ENCODE data around the gene KRT26.
"Not testable (repeated sequence)": the region's sequence is repeated elsewhere in the genome, so short reads cannot be mapped to it uniquely, and the experiment has no call there.

Gene KRT26

DNA sequence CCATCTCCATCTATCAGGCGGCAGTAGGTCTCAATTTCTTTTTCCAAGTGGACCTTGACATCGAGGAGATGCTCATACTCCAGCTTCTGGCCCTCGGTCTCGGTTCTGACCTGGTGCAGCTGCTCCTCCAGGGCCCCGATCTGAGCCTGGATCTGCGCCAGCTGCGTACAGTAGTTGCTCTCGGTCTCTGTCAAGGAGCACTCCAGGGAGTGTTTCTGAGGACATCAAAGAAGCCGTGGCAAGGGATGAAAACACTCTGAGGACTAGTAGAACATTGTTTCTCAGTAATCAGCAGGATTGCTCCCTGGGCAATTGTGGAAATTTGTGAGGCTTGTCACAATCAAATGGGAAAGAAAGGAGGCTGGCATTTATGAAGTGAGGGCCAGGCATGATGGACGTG, 21.8 kb upstream of the KRT26 start:
- DNase-seq: no peak

DNA sequence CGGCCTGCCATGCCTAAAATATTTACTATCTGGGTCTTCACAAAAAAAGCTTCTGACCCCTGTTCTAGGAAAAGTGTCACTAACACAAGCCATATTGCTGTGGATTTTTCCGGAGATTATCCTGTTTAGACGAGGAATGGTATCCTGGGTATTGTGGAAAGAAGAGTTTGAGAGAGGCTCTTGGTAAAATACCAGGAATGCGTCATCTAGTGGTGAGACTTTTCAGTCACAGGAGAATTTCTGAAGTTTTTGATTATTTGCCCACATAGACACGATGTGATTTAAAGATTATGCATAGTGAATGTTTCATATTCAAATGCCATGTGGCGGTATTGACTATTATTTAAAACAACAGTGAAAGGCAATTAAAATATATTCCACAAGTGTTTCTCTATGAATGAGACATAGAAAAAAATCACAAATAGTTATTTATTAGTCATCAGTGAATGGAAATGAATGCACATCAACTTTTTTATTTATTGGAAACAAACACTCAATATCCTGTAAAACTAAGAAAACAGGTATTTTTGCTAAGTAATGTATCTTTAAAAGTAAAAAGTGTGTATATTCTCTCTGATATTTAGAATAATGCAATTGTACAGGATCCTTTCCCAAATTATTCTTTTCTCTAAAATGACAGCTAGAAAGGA, 19.9 kb upstream of the KRT26 start:
- no peak for DNase-seq

DNA sequence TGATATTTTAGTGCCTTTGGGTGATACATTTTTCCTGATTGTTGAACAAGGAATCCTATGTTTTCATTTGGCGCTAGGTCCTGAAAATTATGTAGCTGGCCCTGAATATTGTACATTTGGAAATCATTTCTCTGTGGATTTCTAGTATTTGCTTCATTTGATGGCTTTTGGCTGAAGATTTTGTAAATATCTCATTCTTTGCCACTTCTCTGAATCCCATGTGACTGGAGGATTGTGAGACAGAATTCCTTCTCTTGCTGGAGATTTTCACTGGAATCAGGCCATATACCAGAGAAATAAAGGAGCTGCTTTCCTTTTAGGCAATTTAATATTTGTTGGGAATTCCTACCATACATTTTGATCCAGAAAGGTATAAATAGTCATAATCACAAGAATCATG, 19.1 kb upstream of the KRT26 start:
- no peak for DNase-seq

DNA sequence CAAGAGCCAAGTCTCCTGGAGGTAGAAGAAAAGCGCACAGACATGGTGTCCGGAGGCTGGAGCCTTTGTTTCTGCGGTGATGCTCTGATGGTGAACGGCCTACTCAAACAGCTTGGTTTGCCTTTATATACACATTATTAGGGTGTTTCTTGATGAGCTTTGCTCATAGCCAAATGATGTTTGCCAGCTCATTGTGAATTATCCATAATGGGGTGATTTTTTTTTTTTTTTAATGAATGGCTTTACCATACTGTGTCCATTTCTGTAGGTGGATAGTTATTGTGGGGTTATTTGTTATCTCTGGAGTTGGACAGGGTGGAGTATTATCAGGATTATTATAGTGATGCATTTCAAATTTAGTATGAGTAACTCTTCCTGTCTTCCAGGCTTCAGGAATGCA, 10.4 kb upstream of the KRT26 start, which contains the start of gene KRT27:
Gene KRT27, minus strand, starts transcription at position 101 of the 400 bp plus-strand sequence. Its CDS starts 57 bp downstream, at position 44.
- DNase-seq: no peak

DNA sequence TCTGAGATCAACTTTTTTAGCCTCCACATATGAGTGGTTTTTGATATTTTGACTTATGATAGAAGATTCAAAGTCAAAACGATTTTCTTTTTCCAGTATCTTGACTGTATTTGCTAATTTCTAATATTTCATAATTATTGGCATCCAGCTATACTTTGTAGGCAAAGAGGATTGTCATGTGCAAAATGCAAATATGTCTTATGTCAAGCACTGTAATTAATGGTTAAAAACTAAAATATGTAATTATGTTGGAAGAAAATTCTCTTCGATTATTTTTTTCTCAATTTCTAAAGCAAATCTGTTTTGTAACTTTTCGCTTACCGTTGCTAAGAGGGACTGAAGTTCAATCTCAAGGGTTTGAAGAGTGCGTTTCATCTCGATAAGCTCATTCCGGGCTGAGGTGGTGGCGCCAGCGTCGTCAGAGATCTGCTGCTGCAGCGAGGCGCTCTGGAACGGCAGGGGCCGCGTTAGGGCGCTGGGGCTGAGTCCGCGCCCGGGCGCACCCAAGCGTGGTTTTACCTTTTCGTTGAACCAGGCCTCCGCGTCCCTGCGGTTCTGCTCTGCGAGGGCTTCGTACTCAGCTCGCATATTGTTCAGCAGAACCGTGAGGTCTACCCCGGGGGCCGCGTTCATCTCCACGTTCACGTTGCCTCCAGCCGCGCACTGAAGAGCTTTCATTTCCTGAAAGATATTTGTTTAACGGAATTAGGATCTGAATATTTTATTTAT, 7.3 kb upstream of the KRT26 start:
- no peak for DNase-seq

DNA sequence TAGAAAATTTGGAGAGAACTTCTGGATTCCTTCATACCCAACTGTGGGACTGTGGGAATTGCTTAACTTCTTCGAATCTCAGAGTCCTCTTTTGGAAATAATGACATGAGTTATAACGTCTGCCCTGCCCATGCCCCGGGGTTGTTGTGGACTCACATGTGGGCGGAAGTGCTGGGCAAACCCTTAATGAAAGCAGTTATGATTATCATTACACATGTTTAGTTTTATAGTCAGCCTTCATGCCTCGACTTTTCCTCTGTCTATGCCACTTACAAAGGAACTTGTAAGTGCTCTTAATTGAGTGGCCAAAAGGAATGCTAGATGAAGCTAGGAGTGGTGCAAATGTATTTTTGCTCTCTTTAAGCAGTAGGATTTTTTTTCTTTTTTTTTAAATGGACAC, 6.5 kb upstream of the KRT26 start:
- no peak for DNase-seq

DNA sequence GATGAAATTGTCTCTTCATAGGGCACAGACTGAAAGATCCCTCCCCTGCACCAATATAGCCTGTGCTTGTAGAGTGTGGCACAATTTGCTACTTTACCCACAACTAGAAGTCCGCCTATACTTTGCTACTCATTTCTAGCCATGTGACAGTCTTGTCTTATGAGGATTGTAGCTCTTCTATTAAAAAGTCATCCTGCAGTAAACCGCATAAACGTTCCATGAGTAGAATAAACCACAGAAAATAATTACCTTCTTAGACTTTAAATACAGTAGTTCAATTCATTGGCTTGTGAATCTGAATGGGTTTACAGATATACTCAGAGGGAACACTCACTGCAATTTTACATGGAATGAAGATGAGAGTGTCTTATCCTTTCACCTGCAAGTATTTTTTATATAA, 6.0 kb upstream of the KRT26 start:
- DNase-seq: no peak

DNA sequence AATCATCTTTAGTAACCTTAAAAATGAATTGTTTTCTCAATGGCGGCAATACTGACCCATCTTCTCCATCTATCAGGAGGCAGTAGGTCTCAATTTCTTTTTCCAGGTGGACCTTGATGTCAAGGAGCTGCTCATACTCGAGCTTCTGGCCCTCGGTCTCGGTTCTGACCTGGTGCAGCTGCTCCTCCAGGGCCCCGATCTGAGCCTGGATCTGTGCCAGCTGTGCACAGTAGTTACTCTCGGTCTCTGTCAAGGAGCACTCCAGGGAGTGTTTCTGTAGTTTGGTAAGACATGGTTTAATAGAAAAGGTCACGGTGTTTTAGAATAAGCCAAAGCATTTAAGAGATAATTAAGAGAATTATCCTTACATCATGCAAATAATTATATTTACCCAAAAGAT, 5.5 kb upstream of the KRT26 start:
- no peak for DNase-seq

DNA sequence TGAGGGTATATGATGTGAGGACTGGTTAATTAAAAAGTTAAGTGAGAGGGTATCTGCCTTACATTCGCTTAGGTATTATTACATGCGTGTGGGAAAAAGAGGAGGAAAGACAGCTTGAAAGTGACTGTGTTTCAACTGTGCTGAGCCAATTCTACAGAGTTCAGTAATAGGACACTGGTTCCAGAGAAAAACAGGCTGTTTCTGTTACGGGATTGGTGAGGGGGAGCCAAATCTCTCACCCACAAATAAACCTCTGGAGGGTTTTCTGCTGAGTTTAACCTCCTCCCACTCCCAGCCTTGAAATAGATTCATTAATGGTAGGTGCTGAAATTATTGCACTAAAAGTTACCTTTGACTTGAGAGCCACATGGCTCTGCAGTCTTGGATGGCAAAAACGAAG, 3.9 kb upstream of the KRT26 start:
- DNase-seq: no peak

DNA sequence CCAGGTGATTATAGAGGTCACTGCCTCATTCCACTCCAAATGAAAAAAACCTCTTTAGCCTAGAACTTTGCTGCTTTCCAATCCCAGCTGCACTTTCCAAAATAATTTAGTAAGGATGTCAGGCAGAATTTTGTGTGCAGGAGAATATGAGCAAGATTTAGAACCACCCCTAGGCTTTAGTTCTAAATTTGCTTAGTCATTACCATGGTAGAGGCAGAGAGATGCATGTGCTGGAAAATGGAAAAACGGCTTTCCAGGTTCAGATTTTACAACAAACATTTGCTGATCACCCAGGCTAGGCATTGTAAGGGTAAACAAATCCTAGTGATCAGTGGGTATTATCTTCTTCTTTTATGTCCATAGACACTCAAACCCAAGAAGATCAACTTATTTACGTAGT, 6.3 kb downstream of the KRT26 start:
- DNase-seq: no peak

DNA sequence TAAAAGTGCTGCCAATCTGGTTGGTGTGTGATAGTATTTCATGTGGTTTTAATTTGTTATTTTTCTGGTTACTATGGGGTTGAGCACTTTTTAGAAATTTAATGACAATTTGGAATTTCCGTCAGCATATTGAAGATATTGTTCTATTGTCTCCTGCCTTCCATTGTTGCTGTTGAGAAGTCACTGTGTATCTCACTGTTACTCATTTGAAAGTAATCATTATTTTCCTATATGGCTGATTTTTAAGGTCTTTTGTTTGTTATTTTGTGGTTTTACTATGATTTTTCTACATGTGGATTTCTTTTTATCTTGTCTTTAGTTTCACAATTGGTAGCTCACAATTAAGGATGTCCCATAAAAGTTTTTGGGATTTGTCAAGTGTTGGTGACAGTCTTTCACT, 8.2 kb downstream of the KRT26 start:
- DNase-seq: no peak

DNA sequence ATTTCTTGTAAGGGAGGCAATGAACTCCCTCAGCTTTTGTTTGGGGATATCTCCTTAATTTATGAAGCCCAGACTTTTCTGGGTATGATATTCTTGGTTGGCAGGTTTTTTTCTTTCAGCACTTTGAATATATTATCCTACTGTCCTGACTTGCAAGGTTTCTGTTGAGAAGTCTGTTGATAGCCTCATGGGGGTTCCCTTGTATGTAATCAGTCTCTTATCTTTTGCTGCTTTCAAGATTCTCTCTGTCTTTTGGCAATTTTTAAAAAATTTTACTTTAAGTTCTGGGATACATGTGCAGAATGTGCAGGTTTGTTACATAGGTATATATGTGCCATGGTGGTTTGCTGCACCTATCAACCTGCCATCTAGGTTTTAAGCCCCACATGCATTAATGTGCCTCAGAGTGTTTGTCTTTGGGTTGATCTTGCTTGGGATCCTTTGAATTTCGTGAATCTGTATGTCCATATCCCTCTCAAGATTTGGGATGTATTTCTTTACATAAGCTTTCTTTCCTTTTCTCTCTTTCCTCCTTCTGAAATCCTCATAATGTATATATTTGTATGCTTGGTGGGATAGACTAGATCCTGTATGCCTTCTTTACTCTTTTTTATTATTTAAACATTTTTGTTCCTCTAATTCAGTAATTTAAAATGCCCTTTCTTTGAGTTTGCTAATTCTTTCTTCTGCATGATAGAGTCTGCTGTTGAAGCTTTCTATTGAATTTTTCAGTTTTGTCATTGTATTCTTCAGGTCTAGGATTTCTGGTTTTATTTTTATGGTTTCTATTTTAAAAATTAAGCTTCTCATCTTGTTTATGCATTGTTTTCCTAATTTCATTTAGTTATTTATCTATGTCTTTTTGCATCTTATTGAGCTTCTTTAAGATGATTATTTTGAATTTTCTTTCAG, 11.6 kb downstream of the KRT26 start:
- no peak for DNase-seq

DNA sequence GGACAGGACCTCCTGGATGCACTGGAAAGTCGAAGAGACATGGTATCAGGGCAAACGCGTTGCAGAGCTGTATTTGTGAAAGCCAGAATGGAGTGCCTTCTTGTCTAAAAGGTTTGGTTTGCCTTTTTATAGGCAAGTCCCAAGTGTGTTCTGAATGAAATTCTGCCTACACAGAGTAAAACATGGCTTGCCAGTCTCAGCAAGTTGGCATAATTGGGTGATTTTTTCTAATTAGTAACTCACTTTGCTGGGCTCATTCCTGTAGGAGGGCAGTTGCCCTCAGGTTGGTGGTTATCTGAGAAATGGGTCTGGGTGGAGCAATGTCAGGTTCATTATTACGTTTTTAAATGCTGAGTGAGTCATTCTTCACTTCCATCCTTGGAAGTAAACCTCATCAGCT, 16.8 kb downstream of the KRT26 start, which contains the start of gene KRT25:
Gene KRT25, minus strand, starts transcription at position 101 of the 400 bp plus-strand sequence. Its CDS starts 60 bp downstream, at position 41.
- DNase-seq: no peak

DNA sequence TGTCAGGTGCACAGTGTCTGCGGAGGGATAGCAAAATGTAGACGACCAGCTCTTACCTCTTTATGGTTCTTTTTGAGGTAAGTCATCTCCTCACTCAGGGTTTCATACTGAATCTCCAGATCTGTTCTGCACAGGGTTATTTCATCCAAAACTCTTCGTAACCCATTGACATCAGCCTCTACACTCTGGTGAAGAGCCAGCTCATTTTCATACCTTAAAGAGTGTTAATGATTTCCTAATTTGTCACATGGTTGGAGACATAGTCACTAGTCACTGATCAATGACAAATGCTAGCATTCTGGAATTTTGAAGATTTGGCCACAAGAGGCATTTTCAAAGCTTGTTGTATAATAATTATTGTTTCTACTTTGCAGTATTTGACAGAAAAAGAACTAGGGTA, 18.2 kb downstream of the KRT26 start:
- no peak for DNase-seq

DNA sequence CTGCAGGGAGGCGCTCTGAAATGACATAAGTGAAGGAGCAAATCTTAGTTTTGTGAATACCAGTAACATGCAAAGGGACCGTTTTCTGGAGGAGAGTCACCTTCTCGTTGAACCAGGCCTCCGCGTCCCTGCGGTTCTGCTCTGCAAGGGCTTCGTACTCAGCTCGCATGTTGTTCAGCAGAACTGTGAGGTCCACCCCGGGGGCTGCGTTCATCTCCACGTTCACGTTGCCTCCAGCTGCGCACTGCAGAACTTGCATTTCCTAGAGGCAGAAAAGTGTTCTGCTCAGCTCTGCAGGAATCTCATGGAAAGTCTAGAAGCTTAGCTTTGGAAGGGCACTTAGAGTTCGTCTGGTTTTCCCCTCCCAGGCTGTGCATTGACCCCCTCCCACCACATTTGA, 20.9 kb downstream of the KRT26 start:
- no peak for DNase-seq

DNA sequence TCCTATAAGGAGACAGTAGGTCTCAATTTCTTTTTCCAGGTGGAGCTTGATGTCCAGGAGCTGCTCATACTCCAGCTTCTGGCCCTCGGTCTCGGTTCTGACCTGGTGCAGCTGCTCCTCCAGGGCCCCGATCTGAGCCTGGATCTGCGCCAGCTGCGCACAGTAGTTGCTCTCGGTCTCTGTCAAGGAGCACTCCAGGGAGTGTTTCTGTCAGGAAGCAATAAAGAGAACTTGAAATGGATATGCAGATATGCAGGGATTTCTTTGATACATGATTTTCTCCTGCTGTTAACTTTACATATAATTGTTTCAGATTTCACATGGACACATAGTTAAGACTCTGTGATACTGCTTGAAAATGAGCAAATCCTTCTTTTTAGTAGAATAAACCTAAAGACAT, 21.6 kb downstream of the KRT26 start:
- no peak for DNase-seq

DNA sequence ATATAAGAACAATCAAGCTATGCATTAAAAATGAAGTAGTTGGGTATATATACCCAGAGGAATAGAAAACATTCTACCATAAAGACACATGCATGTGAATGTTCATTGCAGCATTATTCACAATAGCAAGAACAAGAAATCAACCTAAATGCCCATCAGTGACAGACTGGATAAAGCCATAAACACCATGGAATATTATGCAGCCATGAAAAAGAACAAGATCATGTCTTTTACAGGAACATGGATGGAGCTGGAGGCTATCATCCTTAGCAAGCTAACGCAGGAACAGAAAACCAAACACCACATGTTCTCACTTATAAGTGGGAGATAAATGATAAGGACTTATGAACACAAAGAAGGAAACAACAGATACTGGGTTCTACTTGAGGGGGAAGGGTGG, 23.3 kb downstream of the KRT26 start:
- DNase-seq: not testable (repeated sequence)

DNA sequence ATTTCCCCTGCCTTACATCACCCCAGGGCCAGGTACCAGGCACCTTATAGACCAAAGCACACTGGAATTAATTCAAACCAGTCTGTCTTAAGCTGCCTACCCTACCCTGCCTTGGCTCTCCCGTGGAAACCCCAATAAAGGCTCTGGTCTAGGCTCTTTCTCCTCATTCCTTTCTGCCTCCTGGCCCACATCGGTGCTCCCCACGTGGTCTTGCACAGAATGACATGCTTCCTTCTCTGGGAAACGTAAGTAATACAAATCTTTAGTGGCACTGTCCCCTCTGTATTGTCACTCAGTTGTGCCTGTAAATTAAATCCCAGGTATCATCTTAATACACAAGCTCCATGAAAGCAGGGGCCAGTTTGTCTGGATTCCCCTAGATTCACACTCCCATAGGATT, 33.4 kb downstream of the KRT26 start:
- DNase-seq: no peak

DNA sequence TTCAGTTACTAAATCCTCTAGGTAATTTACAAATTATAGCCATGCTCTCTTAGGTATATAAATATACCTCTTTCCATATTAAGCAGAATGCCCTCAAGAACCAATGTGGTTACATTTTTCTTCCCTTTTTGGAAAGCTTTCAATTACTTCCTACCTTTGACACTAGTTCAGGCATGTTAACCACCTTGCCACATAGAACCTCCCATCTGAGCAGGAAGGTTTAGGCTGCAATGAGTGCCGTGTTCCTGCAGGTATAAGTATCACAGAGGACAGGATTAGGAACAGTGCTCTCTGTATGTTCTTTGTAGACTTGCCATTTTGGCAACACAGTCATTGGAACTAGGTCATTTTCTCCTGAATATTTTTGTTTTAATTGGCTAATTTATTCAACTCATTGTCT, 37.0 kb downstream of the KRT26 start:
- DNase-seq: no peak

DNA sequence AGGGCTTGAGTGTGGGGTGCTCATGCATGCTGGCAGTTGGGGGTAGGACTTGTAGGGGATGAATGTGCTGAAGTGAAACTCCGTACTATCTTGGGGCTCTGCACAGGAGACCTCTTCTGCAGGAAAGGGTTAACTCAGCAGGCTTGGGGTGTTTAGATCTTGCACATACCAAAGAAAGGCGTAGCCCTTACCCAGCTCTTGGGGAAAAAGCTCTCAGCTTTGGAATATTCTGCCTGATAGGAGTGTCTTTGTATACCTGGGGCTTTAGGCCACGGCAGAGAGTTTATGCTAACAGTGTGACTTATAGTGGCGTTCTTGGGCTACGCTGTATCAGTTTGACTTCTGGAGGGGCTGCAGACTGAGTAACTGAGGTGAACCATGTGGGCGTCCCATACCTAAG, 38.0 kb downstream of the KRT26 start:
- no peak for DNase-seq

DNA sequence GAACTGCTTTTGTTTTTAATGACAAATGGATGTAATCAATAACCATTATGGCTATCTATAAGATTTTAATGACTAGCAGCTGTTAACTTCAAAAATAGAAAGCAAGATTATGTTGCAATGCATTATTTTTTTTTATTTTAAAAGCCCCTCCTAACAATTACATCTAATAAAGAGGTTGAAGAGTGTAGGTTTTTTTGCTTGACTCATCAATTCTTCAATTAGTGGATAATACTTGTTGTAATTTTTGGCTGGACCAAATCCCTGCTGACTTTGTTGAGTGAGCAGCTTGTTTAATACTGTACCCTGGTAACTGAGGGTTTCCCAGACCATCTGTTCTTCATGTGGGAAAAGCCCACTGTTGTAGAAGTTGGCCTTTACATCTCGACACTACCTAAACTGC, 41.0 kb downstream of the KRT26 start:
- DNase-seq: no peak

DNA sequence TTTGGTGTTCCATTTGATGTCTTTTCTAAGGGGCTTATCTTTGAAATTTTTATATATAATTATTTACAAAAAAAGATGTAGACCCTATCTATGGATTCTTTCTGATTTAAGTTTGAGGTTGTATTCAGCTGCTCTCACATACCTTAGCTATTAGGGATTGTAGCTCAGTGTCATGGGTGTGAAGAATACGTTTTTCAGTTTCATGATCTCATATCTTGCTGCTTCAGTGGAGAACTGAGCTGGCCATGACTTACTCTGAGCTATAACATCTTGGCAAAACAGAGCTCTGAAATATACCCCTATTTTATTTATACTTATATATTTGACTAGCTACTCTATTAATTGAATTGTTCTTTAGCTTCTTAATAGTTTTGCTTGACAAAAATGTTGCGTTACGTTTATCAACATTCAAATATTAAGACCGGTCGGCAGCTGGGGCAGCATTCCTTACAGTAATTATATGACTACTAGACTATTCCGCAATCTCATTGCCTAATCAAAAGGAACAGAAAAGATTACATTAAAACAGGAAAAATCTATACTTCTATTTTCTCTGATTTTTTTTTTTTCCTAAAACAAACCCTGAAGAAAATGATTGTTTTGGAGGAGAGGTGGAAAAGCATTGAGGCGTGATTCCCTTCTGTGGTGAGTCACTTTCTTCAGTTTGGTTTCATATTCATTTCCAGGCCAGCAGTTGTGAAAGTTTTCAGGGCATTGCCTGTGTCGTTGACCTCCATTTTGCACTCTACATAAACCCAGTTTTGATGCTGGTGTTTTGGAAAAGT, 44.4 kb downstream of the KRT26 start:
- no peak for DNase-seq

DNA sequence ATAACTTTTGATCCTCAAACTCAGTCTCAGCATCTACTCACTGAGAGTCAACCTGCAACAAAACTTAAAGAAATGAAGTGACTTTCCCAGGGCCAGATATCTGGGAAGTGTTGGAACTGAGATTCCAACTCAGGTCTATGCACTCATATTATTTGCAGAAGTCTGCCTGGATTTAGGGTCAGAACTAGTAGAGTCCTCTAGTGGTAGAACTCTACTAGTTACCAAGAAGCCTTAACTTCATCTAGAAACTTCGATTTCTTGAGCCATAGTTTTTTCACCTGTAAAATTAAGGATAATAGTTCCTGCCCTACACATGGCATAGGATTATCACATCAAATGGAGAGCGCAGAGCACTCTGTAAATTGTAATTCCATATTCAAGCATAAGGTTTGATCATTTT, 45.1 kb downstream of the KRT26 start:
- DNase-seq: no peak

Data from NCI-H1105 treated with DMSO at 0.1 percent for 48 hours (cell line).